GM23338 (cell line): ENCODE measurements around the gene NFATC1. TPM values are rescaled to one million over a fixed set of nuclear protein-coding genes. Genes with fewer than 3 reads are reported as not detected.

Experiments
- EZH2 ChIP-seq: fragments of 200-600 bp; sonication (generic); IDR thresholded peaks from one replicate; pipeline ENCODE4 v1.8.0; 2017; ENCODE audit warnings: antibody characterized with exemption, mild to moderate bottlenecking, low read depth; ENCODE audit not compliant: unreplicated experiment
- JUNB ChIP-seq: IDR thresholded peaks from one replicate; pipeline ENCODE4 v1.6.1; 2016; ENCODE audit warnings: antibody characterized with exemption; ENCODE audit not compliant: unreplicated experiment
- POLR2AphosphoS5 ChIP-seq: IDR thresholded peaks from 2 replicates; pipeline ENCODE4 v1.6.1; 2016; ENCODE audit warnings: antibody characterized with exemption, low read depth
- STAT1 ChIP-seq: IDR thresholded peaks from one replicate; pipeline ENCODE4 v1.6.1; 2016; ENCODE audit warnings: antibody characterized with exemption; ENCODE audit not compliant: unreplicated experiment
- ZNF462 ChIP-seq: fragments of 250-450 bp; sonication (Bioruptor Pico); IDR thresholded peaks from 2 replicates; pipeline ENCODE4 v1.5.0; 2020; ENCODE audit warnings: mild to moderate bottlenecking, moderate library complexity
- polyA plus RNA-seq: library from polyadenylated mRNA; unstranded; fragments of >200 nt; fragmentation: Nextera tagmentation; extraction: Ambion mirVana; gene quantifications from 2 replicates; pipeline ENCODE4 v1.2.1, GENCODE V29; 2016
- total RNA-seq: library from RNA; depleted of rRNA; stranded (reverse); fragments of >200 nt; shearing (Covaris generic); gene quantifications from 2 replicates; pipeline ENCODE4 v1.2.3, GENCODE V29; 2014
- TF ChIP-seq, protein P1 (sequence below): IDR thresholded peaks from one replicate; pipeline ENCODE4 v1.6.1; 2018; ENCODE audit warnings: antibody characterized with exemption; ENCODE audit not compliant: unreplicated experiment
- TF ChIP-seq, protein P2 (sequence below): IDR thresholded peaks from 2 replicates; pipeline ENCODE4 v1.6.1; 2016; ENCODE audit warnings: antibody characterized with exemption

The NFATC1 gene
- total and polyA plus RNA-seq, 2 experiments from 2014 or later, result 3.9 to 6.4 TPM

- TF ChIP-seq ZNF462 (CRISPR knock-in tag) (no peak), STAT1 (no peak), POLR2AphosphoS5 (no peak), EZH2 (no peak), JUNB (no peak)
- TF ChIP-seq, protein P1, sequence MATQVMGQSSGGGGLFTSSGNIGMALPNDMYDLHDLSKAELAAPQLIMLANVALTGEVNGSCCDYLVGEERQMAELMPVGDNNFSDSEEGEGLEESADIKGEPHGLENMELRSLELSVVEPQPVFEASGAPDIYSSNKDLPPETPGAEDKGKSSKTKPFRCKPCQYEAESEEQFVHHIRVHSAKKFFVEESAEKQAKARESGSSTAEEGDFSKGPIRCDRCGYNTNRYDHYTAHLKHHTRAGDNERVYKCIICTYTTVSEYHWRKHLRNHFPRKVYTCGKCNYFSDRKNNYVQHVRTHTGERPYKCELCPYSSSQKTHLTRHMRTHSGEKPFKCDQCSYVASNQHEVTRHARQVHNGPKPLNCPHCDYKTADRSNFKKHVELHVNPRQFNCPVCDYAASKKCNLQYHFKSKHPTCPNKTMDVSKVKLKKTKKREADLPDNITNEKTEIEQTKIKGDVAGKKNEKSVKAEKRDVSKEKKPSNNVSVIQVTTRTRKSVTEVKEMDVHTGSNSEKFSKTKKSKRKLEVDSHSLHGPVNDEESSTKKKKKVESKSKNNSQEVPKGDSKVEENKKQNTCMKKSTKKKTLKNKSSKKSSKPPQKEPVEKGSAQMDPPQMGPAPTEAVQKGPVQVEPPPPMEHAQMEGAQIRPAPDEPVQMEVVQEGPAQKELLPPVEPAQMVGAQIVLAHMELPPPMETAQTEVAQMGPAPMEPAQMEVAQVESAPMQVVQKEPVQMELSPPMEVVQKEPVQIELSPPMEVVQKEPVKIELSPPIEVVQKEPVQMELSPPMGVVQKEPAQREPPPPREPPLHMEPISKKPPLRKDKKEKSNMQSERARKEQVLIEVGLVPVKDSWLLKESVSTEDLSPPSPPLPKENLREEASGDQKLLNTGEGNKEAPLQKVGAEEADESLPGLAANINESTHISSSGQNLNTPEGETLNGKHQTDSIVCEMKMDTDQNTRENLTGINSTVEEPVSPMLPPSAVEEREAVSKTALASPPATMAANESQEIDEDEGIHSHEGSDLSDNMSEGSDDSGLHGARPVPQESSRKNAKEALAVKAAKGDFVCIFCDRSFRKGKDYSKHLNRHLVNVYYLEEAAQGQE, result no peak
- TF ChIP-seq, protein P2, sequence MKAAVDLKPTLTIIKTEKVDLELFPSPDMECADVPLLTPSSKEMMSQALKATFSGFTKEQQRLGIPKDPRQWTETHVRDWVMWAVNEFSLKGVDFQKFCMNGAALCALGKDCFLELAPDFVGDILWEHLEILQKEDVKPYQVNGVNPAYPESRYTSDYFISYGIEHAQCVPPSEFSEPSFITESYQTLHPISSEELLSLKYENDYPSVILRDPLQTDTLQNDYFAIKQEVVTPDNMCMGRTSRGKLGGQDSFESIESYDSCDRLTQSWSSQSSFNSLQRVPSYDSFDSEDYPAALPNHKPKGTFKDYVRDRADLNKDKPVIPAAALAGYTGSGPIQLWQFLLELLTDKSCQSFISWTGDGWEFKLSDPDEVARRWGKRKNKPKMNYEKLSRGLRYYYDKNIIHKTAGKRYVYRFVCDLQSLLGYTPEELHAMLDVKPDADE, result no peak
Measured at GRCh38 chr18:79548986-79549637, 153.4 kb downstream of the NFATC1 start (continued).
